ENCODE data around the gene IFFO2. TPM values are rescaled to one million over a fixed set of nuclear protein-coding genes. Genes with fewer than 3 reads are reported as not detected.

Gene IFFO2
- total and polyA plus RNA-seq, 2 of the 8 experiments (the other 6 are each of a cell fraction or from before 2014, with no cell fraction given), result 6.6 to 10.4 TPM

GRCh38 chr1:18861590-18861989 is 94.9 kb downstream of the IFFO2 start:
- Histone ChIP-seq H2BK120ac (replicated peaks; ENCODE audit: low read depth, low read length) (no peak overlapping the region), H2BK20ac (ENCODE audit: low read length) (no peak overlapping the region), H3K9ac (replicated peaks in 1 of 4; ENCODE audit: extremely low read depth in 1 of 4, low read depth in 3 of 4, low read length in 3 of 4) (no peak overlapping the region), H3K9me3 (ENCODE audit: insufficient read depth in 2 of 2, low read depth in 1 of 2, low read length in 1 of 2) (no peaks in the 10 kb centered on the region), H2AFZ (ENCODE audit: low read length) (no peak overlapping the region), H3K27ac (ENCODE audit: low read depth, low read length) (no peak overlapping the region), H2AK5ac (ENCODE audit: low read depth, low read length) (no peak overlapping the region), H4K5ac (ENCODE audit: insufficient read length, low read depth, low read length) (no peak overlapping the region), H3K36me3 (ENCODE audit: control insufficient read depth in 2 of 4, insufficient read depth in 4 of 4, low read length in 3 of 4) (no peaks in the 10 kb centered on the region; a peak in 1 of 8 replicates), H2BK15ac (ENCODE audit: low read length) (no peak overlapping the region), H3K4me1 (replicated peaks in 1 of 4; ENCODE audit: control insufficient read depth in 3 of 4, insufficient read depth in 4 of 4, low read length in 3 of 4) (no peaks in the 10 kb centered on the region), H3K4me2 (ENCODE audit: insufficient read depth in 1 of 2, low read depth in 2 of 2, low read length in 2 of 2) (no peak overlapping the region), H3K79me1 (ENCODE audit: low read depth, low read length) (peaks cover 2% of the 10 kb centered on the region; the same call in 1 of the 2 replicates), H4K91ac (replicated peaks; ENCODE audit: insufficient read length, low read length) (no peak overlapping the region), H3K4ac (replicated peaks; ENCODE audit: insufficient read length, low read depth, low read length) (no peak overlapping the region), H3K27me3 (replicated peaks in 1 of 4; ENCODE audit: control insufficient read depth in 3 of 4, extremely low read depth in 1 of 4, insufficient read depth in 3 of 4, low read length in 3 of 4) (peaks cover 0 to 4% (median 0%) of the 10 kb centered on the region in 4 experiments; a peak in 2 of 7 replicates), H3K18ac (ENCODE audit: extremely low read depth, low read length) (no peak overlapping the region), H3K79me2 (ENCODE audit: control insufficient read depth in 1 of 2, insufficient read depth in 2 of 2, low read length in 2 of 2) (no peaks in the 10 kb centered on the region), H3K14ac (ENCODE audit: insufficient read length) (no peak overlapping the region), H3K4me3 (ENCODE audit: extremely low read depth in 1 of 4, insufficient read depth in 2 of 4, low read depth in 3 of 4, low read length in 4 of 4) (no peak overlapping the region), H2BK5ac (ENCODE audit: low read depth, low read length) (no peak overlapping the region), H2BK12ac (ENCODE audit: low read depth, low read length) (no peak overlapping the region), H3K23me2 (ENCODE audit: low read depth, low read length) (peaks cover 10% of the 10 kb centered on the region; the same call in 1 of the 2 replicates), H4K8ac (ENCODE audit: extremely low read depth, insufficient read depth, low read length) (no peak overlapping the region), H3K56ac (replicated peaks; ENCODE audit: insufficient read length, low read depth, low read length) (no peak overlapping the region), H4K20me1 (replicated peaks in 1 of 2; ENCODE audit: control insufficient read depth in 1 of 2, insufficient read depth in 2 of 2, low read length in 2 of 2) (peaks cover 0 to 8% of the 10 kb centered on the region in 2 experiments), H3K23ac (ENCODE audit: insufficient read length) (no peak overlapping the region)
- 64% methylated on average over 8 of the region's 8 CpGs; no CpG with 5 or more reads in 1 of the 2 experiments for WGBS, 2 experiments (ENCODE audit: extremely low coverage in 1 of 2, insufficient coverage in 1 of 2, insufficient read length in 1 of 2, insufficient replicate concordance in 2 of 2, low coverage in 1 of 2, low lambda C conversion rate in 2 of 2, missing lambda C conversion rate in 1 of 2)
- ChIA-PET CTCF (ENCODE audit: partially characterized antibody) (interaction anchor here (0.9 to 3.5 kb wide), 4 partner anchors 10 to 264 kb away, joined by 5 to 20 read pairs (median 14); no protein-coding TSS in a partner anchor), POLR2A (ENCODE audit: partially characterized antibody) (no interaction called here)
- no peak for FAIRE-seq
- DNase-seq (ENCODE audit: low read depth in 1 of 2, low spot score in 2 of 2), result no peak
- TF ChIP-seq CHD1 (IDR thresholded peaks at IDR 0.05; ENCODE audit: low read depth, low read length) (no peak), CTBP2 (IDR thresholded peaks at IDR 0.05; ENCODE audit: borderline replicate concordance, insufficient read depth, insufficient read length, low read length) (no peak), TEAD4 (IDR thresholded peaks at IDR 0.05; ENCODE audit: low read depth, low read length) (no peak), E2F6 (IDR thresholded peaks at IDR 0.05) (no peak), CREB1 (IDR thresholded peaks at IDR 0.05) (no peak), SRF (IDR thresholded peaks at IDR 0.05; ENCODE audit: low read depth, low read length) (no peak), EP300 (IDR thresholded peaks at IDR 0.05; ENCODE audit: borderline replicate concordance in 1 of 2, low read depth in 2 of 2, low read length in 2 of 2) (no peak), MAX (IDR thresholded peaks at IDR 0.05) (no peak), KDM1A (IDR thresholded peaks at IDR 0.05; ENCODE audit: borderline replicate concordance, low read length) (no peak), CBX8 (IDR thresholded peaks at IDR 0.05; ENCODE audit: borderline replicate concordance, low read depth, low read length) (no peak), TAF1 (IDR thresholded peaks at IDR 0.05; ENCODE audit: low read depth, low read length) (no peak), TBP (IDR thresholded peaks at IDR 0.05; ENCODE audit: low read depth, low read length) (no peak)
- TF ChIP-seq, protein P1, sequence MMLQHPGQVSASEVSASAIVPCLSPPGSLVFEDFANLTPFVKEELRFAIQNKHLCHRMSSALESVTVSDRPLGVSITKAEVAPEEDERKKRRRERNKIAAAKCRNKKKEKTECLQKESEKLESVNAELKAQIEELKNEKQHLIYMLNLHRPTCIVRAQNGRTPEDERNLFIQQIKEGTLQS (IDR thresholded peaks at IDR 0.05; ENCODE audit: insufficient read depth, low read depth, low read length), result no peak
